ENCODE measurements around the gene SCGB1D2.

GRCh38 chr11:62236187-62236586 lies 5.9 kb upstream of the SCGB1D2 start:
- TF ChIP-seq TCF12 (IDR thresholded peaks at IDR 0.05; ENCODE audit: low read depth): no peak
- no peak for TF ChIP-seq EGR1 (IDR thresholded peaks at IDR 0.05)
- TF ChIP-seq TAF1 (IDR thresholded peaks at IDR 0.05; ENCODE audit: low read depth): no peak
- TF ChIP-seq RAD21 (IDR thresholded peaks at IDR 0.05; ENCODE audit: low read depth): no peak
- TF ChIP-seq NFIC (IDR thresholded peaks at IDR 0.05): no peak
- TF ChIP-seq EP300 (IDR thresholded peaks at IDR 0.05; ENCODE audit: borderline replicate concordance): no peak
- no peak for TF ChIP-seq CEBPB (IDR thresholded peaks at IDR 0.05)
- no peak for TF ChIP-seq REST (IDR thresholded peaks at IDR 0.05; ENCODE audit: low read depth)
- no peak for TF ChIP-seq CREB1 (IDR thresholded peaks at IDR 0.05; ENCODE audit: low read depth)
- no peak for TF ChIP-seq MAX (IDR thresholded peaks at IDR 0.05)
- no peak for TF ChIP-seq FOXM1 (IDR thresholded peaks at IDR 0.05; ENCODE audit: borderline replicate concordance, low read depth)
- TF ChIP-seq USF1 (IDR thresholded peaks at IDR 0.05): no peak
- TF ChIP-seq YY1 (IDR thresholded peaks at IDR 0.05; ENCODE audit: low read depth): no peak
- no peak for TF ChIP-seq TEAD4 (IDR thresholded peaks at IDR 0.05)
